Peyer's patch (tissue), 4 donors: ENCODE measurements around the gene GREB1L. TPM values are rescaled to one million over a fixed set of nuclear protein-coding genes. Genes with fewer than 3 reads are reported as not detected.

ENCODE experiments used
- DNase-seq, 3 donors: peaks; one replicate each; pipeline ENCODE4 v3.0.0-alpha.2; 2017 to 2019
- H3K27ac ChIP-seq, 4 donors: fragments of 200-600 bp; sonication (generic); one replicate each; pipeline ENCODE4 v1.5.1; 2016 to 2019
- H3K27me3 ChIP-seq, 2 donors: fragments of 200-600 bp; sonication (generic); one replicate each; pipeline ENCODE4 v1.5.1; 2019
- H3K36me3 ChIP-seq, 3 donors: fragments of 200-600 bp; sonication (generic); one replicate each; pipeline ENCODE4 v1.5.1; 2016 to 2019
- H3K4me1 ChIP-seq, 4 donors: fragments of 200-600 bp; sonication (generic); one replicate each; pipeline ENCODE4 v1.5.1; 2016 to 2019
- H3K4me3 ChIP-seq, 4 donors: fragments of 200-600 bp; sonication (generic); 1 replicate in 3 of 4; 2 replicates in 1 of 4; pipeline ENCODE4 v1.5.1; 2016 to 2019; ENCODE audit warnings: mild to moderate bottlenecking in 1 of 4
- H3K9me3 ChIP-seq, 4 donors: fragments of 200-600 bp; sonication (generic); one replicate each; pipeline ENCODE4 v1.5.1; 2016 to 2019; ENCODE audit warnings: mild to moderate bottlenecking in 1 of 4
- POLR2A ChIP-seq, 2 donors: fragments of 450-650 bp; IDR thresholded peaks; one replicate each; pipeline ENCODE4 v1.5.1; 2017; ENCODE audit warnings: antibody characterized with exemption in 2 of 2, mild to moderate bottlenecking in 2 of 2, moderate library complexity in 2 of 2
- total RNA-seq, 4 donors: library from RNA; depleted of rRNA; stranded (reverse); fragments of >200 nt; gene quantifications; one replicate each; pipeline ENCODE4 v1.1.0, GENCODE V29; 2016
- TF ChIP-seq, protein P1 (sequence below), 6 experiments: fragments of 450-650 bp in 4 of 6; fragments of 200-600 bp in 2 of 6; sonication (generic) in 1 of 6; IDR thresholded peaks; one replicate each; pipeline ENCODE4 v1.5.1; 2017 to 2019; ENCODE audit warnings: antibody characterized with exemption in 6 of 6, mild to moderate bottlenecking in 3 of 6, moderate library complexity in 1 of 6

The GREB1L gene
- total RNA-seq, 4 donors from 2014 or later, result 0.53 to 3.3 (median 2.8) TPM

DNA sequence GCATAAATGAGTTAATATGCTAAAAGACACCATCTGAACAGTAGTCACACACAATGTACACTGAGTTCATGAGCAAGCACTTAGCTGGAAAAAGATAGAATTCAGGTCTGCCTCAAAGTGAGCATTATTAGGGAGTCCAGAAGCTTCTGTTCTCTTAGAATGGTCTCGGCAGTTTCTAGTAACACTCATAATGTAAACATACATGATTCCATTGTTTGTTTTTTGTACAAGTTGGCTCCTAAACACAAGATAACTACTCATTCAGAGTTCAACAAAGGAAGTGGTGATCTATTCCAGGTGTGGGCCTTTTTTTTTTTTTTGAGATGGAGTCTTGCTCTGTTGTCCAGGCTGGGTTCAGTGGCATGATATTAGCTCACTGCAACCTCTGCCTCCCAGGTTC lies 292.3 kb downstream of the GREB1L start:
- Histone ChIP-seq H3K4me3 (no peak overlapping the region), H3K27me3 (no peaks in the 10 kb centered on the region), H3K4me1 (no peaks in the 10 kb centered on the region), H3K27ac (no peak overlapping the region), H3K9me3 (no peaks in the 10 kb centered on the region), H3K36me3 (peaks cover 0 to 81% (median 0%) of the 10 kb centered on the region in 3 donors)
- no peak for DNase-seq
- TF ChIP-seq, protein P1, sequence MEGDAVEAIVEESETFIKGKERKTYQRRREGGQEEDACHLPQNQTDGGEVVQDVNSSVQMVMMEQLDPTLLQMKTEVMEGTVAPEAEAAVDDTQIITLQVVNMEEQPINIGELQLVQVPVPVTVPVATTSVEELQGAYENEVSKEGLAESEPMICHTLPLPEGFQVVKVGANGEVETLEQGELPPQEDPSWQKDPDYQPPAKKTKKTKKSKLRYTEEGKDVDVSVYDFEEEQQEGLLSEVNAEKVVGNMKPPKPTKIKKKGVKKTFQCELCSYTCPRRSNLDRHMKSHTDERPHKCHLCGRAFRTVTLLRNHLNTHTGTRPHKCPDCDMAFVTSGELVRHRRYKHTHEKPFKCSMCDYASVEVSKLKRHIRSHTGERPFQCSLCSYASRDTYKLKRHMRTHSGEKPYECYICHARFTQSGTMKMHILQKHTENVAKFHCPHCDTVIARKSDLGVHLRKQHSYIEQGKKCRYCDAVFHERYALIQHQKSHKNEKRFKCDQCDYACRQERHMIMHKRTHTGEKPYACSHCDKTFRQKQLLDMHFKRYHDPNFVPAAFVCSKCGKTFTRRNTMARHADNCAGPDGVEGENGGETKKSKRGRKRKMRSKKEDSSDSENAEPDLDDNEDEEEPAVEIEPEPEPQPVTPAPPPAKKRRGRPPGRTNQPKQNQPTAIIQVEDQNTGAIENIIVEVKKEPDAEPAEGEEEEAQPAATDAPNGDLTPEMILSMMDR (IDR thresholded peaks at IDR 0.05), result no peak
- TF ChIP-seq POLR2A (IDR thresholded peaks at IDR 0.05), result no peak

GRCh38 chr18:21538230-21538629 lies 296.2 kb downstream of the GREB1L start:
- Histone ChIP-seq H3K4me3 (no peak overlapping the region), H3K27me3 (no peaks in the 10 kb centered on the region), H3K27ac (no peak overlapping the region), H3K4me1 (no peaks in the 10 kb centered on the region), H3K9me3 (no peaks in the 10 kb centered on the region), H3K36me3 (peaks cover 0 to 60% (median 0%) of the 10 kb centered on the region in 3 donors)
- TF ChIP-seq, protein P1 (IDR thresholded peaks at IDR 0.05), result no peak
- TF ChIP-seq POLR2A (IDR thresholded peaks at IDR 0.05), result no peak
- DNase-seq, result no peak

DNA sequence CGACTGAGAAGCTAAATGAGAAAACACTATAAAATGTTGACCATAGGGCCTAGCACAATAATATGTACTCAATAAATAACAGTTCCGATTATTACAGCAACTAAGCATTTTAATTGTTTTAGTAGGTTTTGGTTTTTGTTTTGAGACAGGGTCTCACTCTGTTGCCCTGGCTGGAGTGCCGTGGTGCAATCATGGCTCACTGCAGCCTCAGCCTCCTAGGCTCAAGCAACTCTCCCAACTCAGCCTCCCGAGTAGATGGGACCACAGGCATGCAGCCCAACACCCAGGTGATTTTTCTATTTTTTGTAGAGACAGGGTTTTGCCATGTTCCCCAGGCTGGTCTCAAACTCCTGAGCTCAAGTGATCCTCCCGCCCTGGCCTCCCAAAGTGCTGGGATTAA lies 304.4 kb downstream of the GREB1L start:
- Histone ChIP-seq H3K27me3 (no peaks in the 10 kb centered on the region), H3K4me1 (no peaks in the 10 kb centered on the region), H3K9me3 (no peaks in the 10 kb centered on the region), H3K36me3 (peaks cover 0 to 49% (median 0%) of the 10 kb centered on the region in 3 donors), H3K4me3 (no peak overlapping the region), H3K27ac (no peak overlapping the region)
- TF ChIP-seq POLR2A (IDR thresholded peaks at IDR 0.05), result no peak
- TF ChIP-seq, protein P1 (IDR thresholded peaks at IDR 0.05), result no peak
- DNase-seq, result no peak

- DNase-seq, result no peak
- Histone ChIP-seq H3K36me3 (peaks cover 0 to 60% (median 0%) of the 10 kb centered on the region in 3 donors), H3K27me3 (no peaks in the 10 kb centered on the region), H3K4me1 (no peaks in the 10 kb centered on the region), H3K4me3 (no peak overlapping the region), H3K27ac (no peak overlapping the region), H3K9me3 (no peaks in the 10 kb centered on the region)
- TF ChIP-seq POLR2A (IDR thresholded peaks at IDR 0.05), result no peak
- TF ChIP-seq, protein P1 (IDR thresholded peaks at IDR 0.05), result no peak
These were observed 306.6 kb downstream of the GREB1L start for GRCh38 chr18:21548647-21549046.

DNA sequence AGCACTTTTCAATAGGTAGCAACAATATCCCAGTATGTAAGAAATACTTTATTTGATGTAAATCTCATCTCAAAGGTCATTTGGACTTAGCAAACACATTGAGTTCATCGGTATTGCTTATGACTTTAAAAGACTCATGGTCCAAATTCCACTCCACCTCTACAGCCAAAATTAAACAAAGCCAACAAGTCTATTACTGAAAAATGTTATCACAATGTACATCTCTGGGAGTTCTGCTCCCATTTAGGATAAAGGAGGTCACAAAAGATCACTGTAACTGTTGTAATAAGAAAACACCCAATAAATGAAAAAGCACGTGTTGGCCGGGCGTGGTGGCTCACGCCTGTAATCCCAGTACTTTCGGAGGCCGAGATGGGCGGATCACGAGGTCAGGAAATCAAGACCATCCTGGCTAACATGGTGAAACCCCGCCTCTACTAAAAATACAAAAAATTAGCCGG lies 308.5 kb downstream of the GREB1L start:
- no peaks in the 10 kb centered on the region for H3K9me3 ChIP-seq
- no peaks in the 10 kb centered on the region for H3K27me3 ChIP-seq
- no peak overlapping the region for H3K27ac ChIP-seq
- no peak for DNase-seq
- TF ChIP-seq, protein P1 (IDR thresholded peaks at IDR 0.05), result no peak
- no peak for TF ChIP-seq POLR2A (IDR thresholded peaks at IDR 0.05)
- peaks cover 0 to 55% (median 0%) of the 10 kb centered on the region in 3 donors for H3K36me3 ChIP-seq
- H3K4me1 ChIP-seq, result no peaks in the 10 kb centered on the region
- H3K4me3 ChIP-seq, result no peak overlapping the region
